OCI-LY3 (cell line): ENCODE data around the gene PRTFDC1.

Source experiments
- H2AFZ ChIP-seq: fragments of 200-600, 300-600 bp; shearing (Covaris generic); 2 replicates; pipeline ENCODE4 v1.6.0; 2014; ENCODE audit warnings: antibody characterized with exemption, low read depth, low read length
- H3K27ac ChIP-seq: fragments of 200-600, 300-600 bp; sonication (generic); 2 replicates; pipeline ENCODE4 v1.5.1; 2014; ENCODE audit warnings: mild to moderate bottlenecking, low read length, moderate library complexity, mixed read lengths
- H3K27me3 ChIP-seq: fragments of 200-600, 300-600 bp; sonication (generic); 2 replicates; pipeline ENCODE4 v1.6.1; 2014; ENCODE audit warnings: low read depth, low read length, mixed read lengths
- H3K36me3 ChIP-seq: fragments of 200-600, 300-600 bp; sonication (generic); replicated peaks from 2 replicates; pipeline ENCODE3; 2014; ENCODE audit warnings: low read depth, low read length, mixed read lengths
- H3K4me1 ChIP-seq: fragments of 300-600, 200-600 bp; sonication (generic); 2 replicates; pipeline ENCODE4 v1.6.1; 2014; ENCODE audit warnings: low read length, mixed read lengths
- H3K4me2 ChIP-seq: fragments of 200-600, 300-600 bp; sonication (generic); 2 replicates; pipeline ENCODE4 v1.6.1; 2014; ENCODE audit warnings: low read length, mixed read lengths
- H3K4me3 ChIP-seq: fragments of 300-600, 200-600 bp; sonication (generic); 2 replicates; pipeline ENCODE4 v1.5.1; 2014; ENCODE audit warnings: antibody characterized with exemption, mild to moderate bottlenecking, low read length, moderate library complexity
- H3K79me2 ChIP-seq: fragments of 300-600, 200-600 bp; shearing (Covaris generic); 2 replicates; pipeline ENCODE4 v1.6.1; 2014; ENCODE audit warnings: mild to moderate bottlenecking, low read length, mixed read lengths
- H3K9ac ChIP-seq: fragments of 300-600, 200-600 bp; shearing (Covaris generic); 2 replicates; pipeline ENCODE4 v1.6.0; 2014; ENCODE audit warnings: mild to moderate bottlenecking, low read length, moderate library complexity
- H3K9me3 ChIP-seq: fragments of 200-600, 300-600 bp; shearing (Covaris generic); 2 replicates; pipeline ENCODE4 v1.6.1; 2014; ENCODE audit warnings: low read length, mixed read lengths; ENCODE audit not compliant: insufficient read depth
- H4K20me1 ChIP-seq: fragments of 200-600, 300-600 bp; sonication (generic); 2 replicates; pipeline ENCODE4 v1.6.1; 2016; ENCODE audit warnings: low read length, mixed read lengths; ENCODE audit not compliant: insufficient read depth
- CTCF ChIP-seq: fragments of 200-600, 300-600 bp; sonication (generic); IDR thresholded peaks from 2 replicates; pipeline ENCODE4 v1.5.1; 2014; ENCODE audit warnings: antibody characterized with exemption, low read length, low read depth
- EZH2phosphoT487 ChIP-seq: fragments of 200-600 bp; shearing (Covaris generic); IDR thresholded peaks from 2 replicates; pipeline ENCODE4 v1.6.1; 2018; ENCODE audit warnings: antibody characterized with exemption, mixed run types, low read depth

The PRTFDC1 gene

GRCh38 chr10:24938525-24938924 lies 13.9 kb downstream of the PRTFDC1 start:
- no peak overlapping the region for H3K9ac ChIP-seq
- H3K4me3 ChIP-seq: no peak overlapping the region
- no peaks in the 10 kb centered on the region for H3K79me2 ChIP-seq
- no peaks in the 10 kb centered on the region for H3K4me1 ChIP-seq
- H3K27me3 ChIP-seq: no peaks in the 10 kb centered on the region
- no peaks in the 10 kb centered on the region for H3K36me3 ChIP-seq
- no peaks in the 10 kb centered on the region for H4K20me1 ChIP-seq
- H3K27ac ChIP-seq: no peak overlapping the region
- TF ChIP-seq CTCF (no peak), EZH2phosphoT487 (no peak)
- H2AFZ ChIP-seq: no peak overlapping the region
- H3K4me2 ChIP-seq: no peak overlapping the region
- no peaks in the 10 kb centered on the region for H3K9me3 ChIP-seq

DNA sequence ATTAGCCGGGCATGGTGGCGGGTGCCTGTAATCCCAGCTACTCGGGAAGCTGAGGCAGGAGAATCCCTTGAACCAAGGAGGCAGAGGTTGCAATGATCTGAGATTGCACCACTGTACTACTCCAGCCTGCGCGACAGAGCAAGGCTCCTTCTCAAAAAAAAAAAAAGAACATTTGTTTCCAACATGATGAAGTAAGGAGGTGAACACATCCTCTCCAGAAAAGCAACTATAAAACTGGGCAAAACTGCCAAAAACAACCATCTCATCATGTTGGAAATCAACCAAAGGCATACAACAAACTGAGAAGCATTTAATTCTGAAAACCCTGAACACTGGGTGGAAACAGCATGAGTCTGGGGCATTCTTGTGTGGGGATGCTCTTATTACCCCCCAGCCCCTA lies 14.3 kb downstream of the PRTFDC1 start:
- Histone ChIP-seq H3K9me3 (no peaks in the 10 kb centered on the region), H3K27ac (no peak overlapping the region), H3K79me2 (no peaks in the 10 kb centered on the region), H3K4me3 (no peak overlapping the region), H4K20me1 (no peaks in the 10 kb centered on the region), H3K27me3 (no peaks in the 10 kb centered on the region), H3K4me1 (no peaks in the 10 kb centered on the region), H3K36me3 (no peaks in the 10 kb centered on the region), H3K9ac (no peak overlapping the region), H3K4me2 (no peak overlapping the region), H2AFZ (no peak overlapping the region)
- no peak for TF ChIP-seq CTCF
- no peak for TF ChIP-seq EZH2phosphoT487

DNA sequence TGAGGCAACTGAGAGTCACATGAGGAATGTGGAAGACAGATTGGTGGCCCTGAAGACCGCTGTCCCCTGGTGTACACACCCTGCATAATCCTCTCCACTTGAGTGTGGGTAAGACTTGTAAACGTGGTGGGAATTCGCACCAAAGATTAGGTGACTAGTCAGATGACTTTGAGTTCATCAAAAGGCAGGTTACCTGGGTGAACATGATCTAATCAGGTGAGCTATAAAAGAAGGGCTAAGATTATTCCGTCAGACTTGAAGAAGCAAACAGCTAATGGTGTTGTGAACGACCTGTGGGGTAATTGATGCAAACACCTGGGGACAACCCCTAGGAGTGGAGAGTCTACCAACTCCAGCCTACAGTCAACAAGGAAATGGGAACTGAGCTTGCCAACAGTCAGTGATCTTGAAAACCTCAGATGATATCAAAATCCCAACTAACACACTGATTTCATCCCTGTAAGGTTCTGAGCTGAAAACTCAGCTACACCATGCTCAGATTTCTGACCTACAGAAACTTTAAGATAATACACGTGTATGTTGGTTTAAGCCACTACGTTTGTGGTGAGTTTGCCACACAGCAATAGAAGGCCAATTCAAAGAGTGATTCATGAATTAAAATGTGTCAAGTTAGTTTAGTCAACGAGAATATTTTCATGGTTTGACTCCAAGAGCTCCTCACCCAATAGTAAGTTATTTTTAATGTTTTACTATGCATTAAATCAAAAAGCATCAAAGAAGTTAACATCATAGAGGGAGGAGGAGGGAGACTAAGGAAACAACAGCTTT lies 16.7 kb downstream of the PRTFDC1 start:
- Histone ChIP-seq H3K9me3 (no peaks in the 10 kb centered on the region), H2AFZ (no peak overlapping the region), H3K4me1 (peaks cover under 1% of the 10 kb centered on the region; the same call in 1 of the 2 replicates), H3K9ac (no peak overlapping the region), H3K4me3 (no peak overlapping the region), H3K27ac (no peak overlapping the region), H3K4me2 (no peak overlapping the region), H4K20me1 (no peaks in the 10 kb centered on the region), H3K27me3 (no peaks in the 10 kb centered on the region), H3K36me3 (no peaks in the 10 kb centered on the region), H3K79me2 (no peaks in the 10 kb centered on the region)
- TF ChIP-seq CTCF (no peak), EZH2phosphoT487 (no peak)

DNA sequence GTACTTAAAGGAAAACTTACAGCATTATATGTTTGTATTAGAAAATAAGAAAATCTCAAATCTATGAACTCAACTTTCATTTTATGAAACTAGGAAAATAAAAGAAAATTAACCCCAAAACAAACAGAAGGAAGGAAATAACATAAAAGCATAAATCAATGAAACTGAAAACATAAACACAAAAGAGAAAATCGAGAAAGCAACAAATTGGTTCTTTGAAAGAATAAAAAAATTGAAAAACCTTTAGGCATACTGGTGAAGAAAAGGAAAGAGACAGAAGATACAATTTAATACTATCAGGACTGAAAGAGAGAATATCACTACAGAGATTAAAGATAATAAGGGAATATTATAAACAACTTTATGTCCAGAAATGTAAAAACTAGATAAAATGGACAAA lies 21.2 kb downstream of the PRTFDC1 start:
- TF ChIP-seq EZH2phosphoT487: no peak
- no peak for TF ChIP-seq CTCF
- no peak overlapping the region for H3K4me2 ChIP-seq
- no peak overlapping the region for H3K4me3 ChIP-seq
- H3K36me3 ChIP-seq: no peaks in the 10 kb centered on the region
- no peak overlapping the region for H2AFZ ChIP-seq
- H4K20me1 ChIP-seq: no peaks in the 10 kb centered on the region
- no peak overlapping the region for H3K9ac ChIP-seq
- no peaks in the 10 kb centered on the region for H3K9me3 ChIP-seq
- no peaks in the 10 kb centered on the region for H3K27me3 ChIP-seq
- no peak overlapping the region for H3K27ac ChIP-seq
- H3K79me2 ChIP-seq: no peaks in the 10 kb centered on the region
- H3K4me1 ChIP-seq: peaks cover 7% of the 10 kb centered on the region
